Measurements from ENCODE around the gene AADACL3. TPM values are rescaled to one million over a fixed set of nuclear protein-coding genes. Genes with fewer than 3 reads are reported as not detected.

AADACL3 gene
- total RNA-seq, 1 donor from 2014 or later: not detected

- TF ChIP-seq, protein P1, sequence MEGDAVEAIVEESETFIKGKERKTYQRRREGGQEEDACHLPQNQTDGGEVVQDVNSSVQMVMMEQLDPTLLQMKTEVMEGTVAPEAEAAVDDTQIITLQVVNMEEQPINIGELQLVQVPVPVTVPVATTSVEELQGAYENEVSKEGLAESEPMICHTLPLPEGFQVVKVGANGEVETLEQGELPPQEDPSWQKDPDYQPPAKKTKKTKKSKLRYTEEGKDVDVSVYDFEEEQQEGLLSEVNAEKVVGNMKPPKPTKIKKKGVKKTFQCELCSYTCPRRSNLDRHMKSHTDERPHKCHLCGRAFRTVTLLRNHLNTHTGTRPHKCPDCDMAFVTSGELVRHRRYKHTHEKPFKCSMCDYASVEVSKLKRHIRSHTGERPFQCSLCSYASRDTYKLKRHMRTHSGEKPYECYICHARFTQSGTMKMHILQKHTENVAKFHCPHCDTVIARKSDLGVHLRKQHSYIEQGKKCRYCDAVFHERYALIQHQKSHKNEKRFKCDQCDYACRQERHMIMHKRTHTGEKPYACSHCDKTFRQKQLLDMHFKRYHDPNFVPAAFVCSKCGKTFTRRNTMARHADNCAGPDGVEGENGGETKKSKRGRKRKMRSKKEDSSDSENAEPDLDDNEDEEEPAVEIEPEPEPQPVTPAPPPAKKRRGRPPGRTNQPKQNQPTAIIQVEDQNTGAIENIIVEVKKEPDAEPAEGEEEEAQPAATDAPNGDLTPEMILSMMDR (conservative IDR thresholded peaks at IDR 0.05; ENCODE audit: low read depth, low read length): no peak
- no peak for DNase-seq (ENCODE audit: low read depth)
- H3K4me3 ChIP-seq (ENCODE audit: low read depth, low read length): no peak overlapping the region
Observed at GRCh38 chr1:12678820-12679219, 37.1 kb upstream of the AADACL3 start.

DNA sequence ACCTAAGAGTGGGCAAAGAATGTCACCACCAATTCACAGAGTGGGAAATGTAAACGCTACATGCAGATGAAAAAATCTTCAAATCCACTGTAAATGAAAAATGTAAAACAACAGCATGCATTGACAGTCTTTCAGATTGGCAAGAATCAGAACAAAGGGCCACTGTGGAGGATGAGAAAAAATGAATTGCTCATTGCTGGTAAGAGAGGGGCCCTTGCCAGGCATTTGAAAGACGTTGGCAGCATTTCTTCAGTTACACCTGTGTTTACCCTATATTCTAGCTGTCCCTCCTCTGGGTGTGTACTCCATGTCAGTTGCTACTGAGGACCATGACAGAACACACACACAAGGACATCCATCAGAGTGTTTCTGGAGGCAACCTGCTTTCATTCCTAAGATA, 25.8 kb upstream of the AADACL3 start:
- DNase-seq (ENCODE audit: low read depth): no peak
- TF ChIP-seq, protein P1 (conservative IDR thresholded peaks at IDR 0.05; ENCODE audit: low read depth, low read length): no peak
- no peak overlapping the region for H3K4me3 ChIP-seq (ENCODE audit: low read depth, low read length)

DNA sequence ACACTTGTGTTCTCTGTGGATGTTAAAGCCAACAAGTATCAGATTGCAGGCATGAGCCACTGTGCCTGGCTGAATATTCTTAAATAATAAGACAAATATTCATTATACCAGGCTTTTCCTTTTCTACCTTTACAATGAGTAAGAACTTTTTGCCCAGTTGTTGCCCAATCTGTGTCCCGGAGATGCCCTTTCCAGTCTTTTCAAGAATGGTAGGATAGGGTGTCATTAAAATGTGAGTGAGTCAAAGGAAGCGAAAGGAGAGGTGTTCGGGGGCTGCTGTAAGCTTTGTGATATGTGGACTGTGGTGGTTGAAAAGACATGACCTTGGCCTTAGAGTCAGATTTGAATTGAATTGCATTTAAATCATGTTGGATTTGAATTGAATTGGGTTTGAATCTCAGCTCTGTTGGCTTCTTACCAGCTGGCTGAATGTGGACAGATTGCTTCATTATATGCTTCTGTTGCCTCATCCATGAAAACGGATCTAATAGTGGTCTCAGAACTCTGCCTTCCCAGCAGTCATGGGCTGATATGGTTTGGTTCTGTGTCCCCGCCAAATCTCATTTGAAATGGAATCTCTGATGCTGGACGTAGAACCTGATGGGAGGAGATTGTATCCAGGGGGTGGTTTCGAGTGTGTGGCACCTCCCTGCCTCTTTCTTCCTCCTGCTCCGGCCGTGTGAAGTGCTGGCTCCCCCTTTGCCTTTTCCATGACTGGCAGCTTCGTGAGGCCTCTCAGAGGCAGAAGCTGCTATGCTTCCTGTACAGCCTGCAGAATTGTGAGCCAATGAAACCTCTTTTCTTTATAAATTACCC, 22.7 kb upstream of the AADACL3 start:
- no peak overlapping the region for H3K4me3 ChIP-seq (ENCODE audit: low read depth, low read length)
- no peak for DNase-seq (ENCODE audit: low read depth)
- TF ChIP-seq, protein P1 (conservative IDR thresholded peaks at IDR 0.05; ENCODE audit: low read depth, low read length): no peak

- TF ChIP-seq, protein P1 (conservative IDR thresholded peaks at IDR 0.05; ENCODE audit: low read depth, low read length): no peak
- no peak overlapping the region for H3K4me3 ChIP-seq (ENCODE audit: low read depth, low read length)
- no peak for DNase-seq (ENCODE audit: low read depth)
Observed at GRCh38 chr1:12696658-12697057, 19.3 kb upstream of the AADACL3 start.

GRCh38 chr1:12697397-12697796, 18.5 kb upstream of the AADACL3 start:
- TF ChIP-seq, protein P1 (conservative IDR thresholded peaks at IDR 0.05; ENCODE audit: low read depth, low read length): no peak
- DNase-seq (ENCODE audit: low read depth): no peak

DNA sequence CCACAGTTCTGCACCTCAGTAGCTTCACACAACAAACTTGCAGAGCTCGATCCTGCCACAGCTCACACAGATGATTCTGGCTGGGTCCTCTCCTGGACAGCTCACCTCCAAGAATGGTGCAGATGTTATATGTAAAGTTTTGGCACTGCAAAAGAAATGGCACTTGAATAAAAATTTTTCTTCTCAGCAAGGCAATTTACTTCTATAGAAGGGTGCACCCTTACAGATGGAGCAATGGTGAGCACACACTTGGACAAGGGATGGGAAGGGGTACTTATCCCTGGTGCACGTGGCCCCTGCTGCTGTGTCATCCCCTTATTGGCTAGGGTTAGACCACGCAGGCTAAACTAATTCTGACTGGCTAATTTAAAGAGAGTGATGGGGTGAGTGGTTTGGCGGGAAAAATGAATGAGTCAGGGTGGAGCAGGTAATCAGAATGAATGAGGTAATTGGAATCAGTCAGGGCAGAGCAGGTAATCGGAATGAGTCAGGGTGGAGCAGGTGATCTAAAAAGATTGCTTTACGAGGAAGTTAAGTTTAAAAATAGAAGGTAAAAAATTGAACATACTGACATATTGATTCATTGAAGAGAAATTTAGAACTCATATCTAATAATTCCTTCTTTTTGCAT, 12.0 kb upstream of the AADACL3 start:
- TF ChIP-seq, protein P1 (conservative IDR thresholded peaks at IDR 0.05; ENCODE audit: low read depth, low read length): no peak
- DNase-seq (ENCODE audit: low read depth): no peak
- no peak overlapping the region for H3K4me3 ChIP-seq (ENCODE audit: low read depth, low read length)

More at GRCh38 chr1:12697397-12697796, 18.5 kb upstream of the AADACL3 start:
- no peak overlapping the region for H3K4me3 ChIP-seq (ENCODE audit: low read depth, low read length)
